H1 (cell line): ENCODE measurements around the gene TTC28. TPM values are rescaled to one million over a fixed set of nuclear protein-coding genes. Genes with fewer than 3 reads are reported as not detected.

Source experiments
- CTCF ChIA-PET: fragments of 300-600 bp; sonication (Branson Sonifier 250); formaldehyde crosslinking; loops from one replicate; lab custom pipeline; 2021; ENCODE audit not compliant: partially characterized antibody; lab: Charles Lee
- POLR2A ChIA-PET: fragments of 300-600 bp; sonication (Branson Sonifier 250); formaldehyde crosslinking; loops from one replicate; lab custom pipeline; 2021; ENCODE audit warnings: inconsistent platforms; ENCODE audit not compliant: partially characterized antibody; lab: Charles Lee
- DNase-seq, 2 experiments: peaks; one replicate each; pipeline versions ENCODE4 v3.0.0 to v3.0.0-alpha.2; 2010 to 2022; ENCODE audit warnings: low spot score in 2 of 2, low read depth in 1 of 2, mixed read lengths in 1 of 2
- FAIRE-seq: peaks from 2 replicates; lab custom pipeline; 2011; peaks lifted over from hg19 to GRCh38; lab: Jason Lieb, UNC
- H2AFZ ChIP-seq: 2 replicates; pipeline ENCODE4 v1.8.1; 2012; ENCODE audit warnings: low read length, inconsistent platforms
- H2AK5ac ChIP-seq: 2 replicates; pipeline ENCODE4 v1.6.1; 2013; ENCODE audit warnings: low read depth, low read length
- H2BK120ac ChIP-seq: replicated peaks from 2 replicates; pipeline ENCODE3; 2013; ENCODE audit warnings: low read depth, low read length, inconsistent platforms
- H2BK12ac ChIP-seq: 2 replicates; pipeline ENCODE4 v1.6.1; 2013; ENCODE audit warnings: low read depth, low read length
- H2BK15ac ChIP-seq: 2 replicates; pipeline ENCODE4 v1.6.1; 2013; ENCODE audit warnings: low read length
- H2BK20ac ChIP-seq: 2 replicates; pipeline ENCODE4 v1.6.1; 2013; ENCODE audit warnings: low read length
- H2BK5ac ChIP-seq: 2 replicates; pipeline ENCODE4 v1.6.1; 2013; ENCODE audit warnings: low read depth, low read length
- H3K14ac ChIP-seq: 2 replicates; pipeline ENCODE4 v1.6.1; 2013; ENCODE audit warnings: inconsistent platforms; ENCODE audit not compliant: insufficient read length
- H3K18ac ChIP-seq: 2 replicates; pipeline ENCODE4 v1.6.1; 2013; ENCODE audit warnings: low read length; ENCODE audit errors: extremely low read depth
- H3K23ac ChIP-seq: 2 replicates; pipeline ENCODE4 v1.6.1; 2013; ENCODE audit warnings: inconsistent platforms; ENCODE audit not compliant: insufficient read length
- H3K23me2 ChIP-seq: 2 replicates; pipeline ENCODE4 v1.6.1; 2013; ENCODE audit warnings: low read depth, low read length
- H3K27ac ChIP-seq: 2 replicates; pipeline ENCODE4 v1.6.1; 2011; ENCODE audit warnings: low read depth, low read length, inconsistent platforms
- H3K27me3 ChIP-seq, 4 experiments: replicated peaks in 1 of 4; 1 replicate in 1 of 4; 2 replicates in 3 of 4; pipeline versions ENCODE4 v1.6.1 to v1.8.1; 2011 to 2013; ENCODE audit warnings: low read length in 3 of 4, mild to moderate bottlenecking in 3 of 4, inconsistent platforms in 2 of 4, mixed read lengths in 2 of 4, moderate library complexity in 1 of 4; ENCODE audit not compliant: control insufficient read depth in 3 of 4, insufficient read depth in 3 of 4; ENCODE audit errors: extremely low read depth in 1 of 4
- H3K36me3 ChIP-seq, 4 experiments: 2 replicates each; pipeline versions ENCODE4 v1.6.1 to v1.8.1; 2011 to 2013; ENCODE audit warnings: mild to moderate bottlenecking in 4 of 4, low read length in 3 of 4, moderate library complexity in 2 of 4, control low read depth in 1 of 4, inconsistent platforms in 1 of 4; ENCODE audit not compliant: insufficient read depth in 4 of 4, control insufficient read depth in 2 of 4
- H3K4ac ChIP-seq: replicated peaks from 2 replicates; pipeline ENCODE3; 2013; ENCODE audit warnings: low read length, low read depth, mixed read lengths, inconsistent platforms; ENCODE audit not compliant: insufficient read length
- H3K4me1 ChIP-seq, 4 experiments: replicated peaks in 1 of 4; 1 replicate in 1 of 4; 2 replicates in 3 of 4; pipeline versions ENCODE4 v1.6.1 to v1.8.1; 2011 to 2013; ENCODE audit warnings: low read length in 3 of 4, inconsistent platforms in 2 of 4, mixed read lengths in 1 of 4; ENCODE audit not compliant: insufficient read depth in 4 of 4, control insufficient read depth in 3 of 4
- H3K4me2 ChIP-seq, 2 experiments: 2 replicates each; pipeline versions ENCODE4 v1.6.1 to v1.8.1; 2011 to 2013; ENCODE audit warnings: low read depth in 2 of 2, low read length in 2 of 2, control low read depth in 1 of 2, inconsistent platforms in 1 of 2, mild to moderate bottlenecking in 1 of 2; ENCODE audit not compliant: insufficient read depth in 1 of 2
- H3K4me3 ChIP-seq, 4 experiments: fragments of 200-600, 300-600 bp in 1 of 4; sonication (generic), shearing (Covaris generic), sonication (Bioruptor Twin) in 1 of 4; 2 replicates each; pipeline versions ENCODE4 v1.5.1 to v1.8.1; 2011 to 2016; ENCODE audit warnings: low read length in 4 of 4, low read depth in 3 of 4, control low read depth in 2 of 4, inconsistent platforms in 2 of 4, mild to moderate bottlenecking in 2 of 4, mixed read lengths in 1 of 4, moderate library complexity in 1 of 4; ENCODE audit not compliant: insufficient read depth in 2 of 4; ENCODE audit errors: extremely low read depth in 1 of 4
- H3K56ac ChIP-seq: replicated peaks from 2 replicates; pipeline ENCODE3; 2013; ENCODE audit warnings: low read depth, mild to moderate bottlenecking, mixed read lengths, low read length, inconsistent platforms; ENCODE audit not compliant: insufficient read length
- H3K79me1 ChIP-seq: 2 replicates; pipeline ENCODE4 v1.6.1; 2013; ENCODE audit warnings: low read depth, low read length, control low read depth
- H3K79me2 ChIP-seq, 2 experiments: 2 replicates each; pipeline versions ENCODE4 v1.6.1 to v1.8.1; 2012 to 2013; ENCODE audit warnings: low read length in 2 of 2, mild to moderate bottlenecking in 2 of 2, inconsistent platforms in 1 of 2; ENCODE audit not compliant: insufficient read depth in 2 of 2, control insufficient read depth in 1 of 2
- H3K9ac ChIP-seq, 4 experiments: replicated peaks in 1 of 4; 1 replicate in 1 of 4; 2 replicates in 3 of 4; pipeline versions ENCODE4 v1.6.1 to v1.8.1; 2011 to 2013; ENCODE audit warnings: low read depth in 3 of 4, low read length in 3 of 4, control low read depth in 2 of 4, mild to moderate bottlenecking in 2 of 4, moderate library complexity in 2 of 4, inconsistent platforms in 1 of 4; ENCODE audit errors: extremely low read depth in 1 of 4
- H3K9me3 ChIP-seq, 2 experiments: 2 replicates each; pipeline versions ENCODE4 v1.6.1 to v1.8.1; 2012 to 2013; ENCODE audit warnings: mild to moderate bottlenecking in 2 of 2, moderate library complexity in 2 of 2, control low read depth in 1 of 2, inconsistent platforms in 1 of 2, low read depth in 1 of 2, low read length in 1 of 2, mixed read lengths in 1 of 2; ENCODE audit not compliant: insufficient read depth in 2 of 2
- H4K20me1 ChIP-seq, 2 experiments: replicated peaks in 1 of 2; 2 replicates each; pipeline versions ENCODE3 to v1.8.1; 2011 to 2013; ENCODE audit warnings: inconsistent platforms in 2 of 2, low read length in 2 of 2, mild to moderate bottlenecking in 1 of 2; ENCODE audit not compliant: insufficient read depth in 2 of 2, control insufficient read depth in 1 of 2
- H4K5ac ChIP-seq: 2 replicates; pipeline ENCODE4 v1.6.1; 2013; ENCODE audit warnings: low read length, low read depth, mixed read lengths, inconsistent platforms; ENCODE audit not compliant: insufficient read length
- H4K8ac ChIP-seq: 2 replicates; pipeline ENCODE4 v1.8.0; 2013; ENCODE audit warnings: mild to moderate bottlenecking, moderate library complexity, low read length, inconsistent platforms; ENCODE audit not compliant: insufficient read depth; ENCODE audit errors: extremely low read depth
- H4K91ac ChIP-seq: replicated peaks from 2 replicates; pipeline ENCODE3; 2013; ENCODE audit warnings: low read length, mixed read lengths, inconsistent platforms; ENCODE audit not compliant: insufficient read length
- HDAC6 ChIP-seq: IDR thresholded peaks from one replicate; pipeline ENCODE4 v1.7.1; 2012; ENCODE audit warnings: low read depth, mild to moderate bottlenecking, inconsistent platforms, low read length, moderate library complexity
- SP4 ChIP-seq: IDR thresholded peaks from 2 replicates; pipeline ENCODE4 v1.6.1; 2012; ENCODE audit warnings: low read length, inconsistent platforms
- WGBS, 2 experiments: shearing (Covaris generic) in 1 of 2; methylation state at CpG; one replicate each; pipeline versions ENCODE4 v1.1.6 to v1.1.7; 2013 to 2015; ENCODE audit warnings: low lambda C conversion rate in 2 of 2, mixed read lengths in 2 of 2, inconsistent platforms in 1 of 2, low coverage in 1 of 2, missing lambda C conversion rate in 1 of 2; ENCODE audit not compliant: insufficient replicate concordance in 2 of 2, insufficient coverage in 1 of 2, insufficient read length in 1 of 2; ENCODE audit errors: extremely low coverage in 1 of 2, missing lambda C conversion rate in 1 of 2; 5-methylcytosine and 5-hydroxymethylcytosine counted together
- polyA plus RNA-seq, 7 experiments: library from polyadenylated mRNA; depleted of rRNA in 3 of 7; stranded (reverse) in 5 of 7; unstranded in 2 of 7; fragments of >200 nt in 5 of 7; fragments of 200-250 nt in 2 of 7; gene quantifications; 1 replicate in 5 of 7; 2 replicates in 1 of 7; 4 replicates in 1 of 7; pipeline versions ENCODE4 v1.2.1 to v1.2.3, GENCODE V29; 2011 to 2013; ENCODE audit warnings: missing spikeins in 2 of 7, mixed read lengths in 2 of 7
- total RNA-seq: library from RNA; stranded (reverse); fragmentation: NEBNext Ultra II Directional; extraction: Animal tissue kit (Norgen Biotek cat#: 25700); gene quantifications from 2 replicates; pipeline ENCODE4 v1.2.1, GENCODE V29; 2021

TTC28 gene
- total and polyA plus RNA-seq, 2 of the 8 experiments (the other 6 are each of a cell fraction or from before 2014, with no cell fraction given), result 2.6 to 12.6 TPM

DNA sequence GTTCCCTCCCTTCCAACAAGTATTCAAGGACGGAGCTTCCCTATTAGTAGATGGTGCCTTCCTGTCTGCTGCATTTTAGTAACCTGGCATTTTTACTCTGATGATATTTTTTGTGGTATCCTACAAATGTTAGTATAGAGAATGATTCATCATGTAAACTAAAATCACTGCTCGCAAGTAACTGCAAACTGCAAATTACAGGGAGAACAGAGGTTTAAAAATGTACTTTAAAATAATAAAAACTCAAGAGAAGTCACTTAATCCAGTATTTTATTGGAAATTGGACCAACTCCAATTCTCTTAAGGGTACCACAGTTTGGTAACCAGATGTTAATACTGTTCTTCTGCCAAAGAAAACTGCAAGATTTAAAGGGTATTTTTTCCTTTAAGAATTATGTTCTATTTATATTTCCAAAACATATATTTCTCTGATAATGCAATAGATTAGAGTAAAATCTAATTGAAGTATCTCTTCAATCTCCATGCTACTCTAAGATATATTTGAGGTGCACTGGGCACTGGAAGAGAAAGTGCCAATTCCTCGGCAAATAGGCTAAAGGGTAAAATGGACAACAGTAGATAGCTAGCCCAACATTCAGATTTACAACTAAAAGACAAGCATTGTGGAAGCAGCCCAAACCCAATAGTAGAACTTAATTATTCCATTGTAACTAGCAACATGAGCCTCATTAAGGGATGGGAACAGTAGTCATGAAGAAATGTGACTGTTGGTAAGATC, 298.0 kb downstream of the TTC28 start:
- H3K79me1 ChIP-seq, result no peaks in the 10 kb centered on the region
- H3K4ac ChIP-seq, result no peak overlapping the region
- no peaks in the 10 kb centered on the region for H3K27me3 ChIP-seq
- no peak overlapping the region for H4K5ac ChIP-seq
- no peak overlapping the region for H2BK5ac ChIP-seq
- H3K9ac ChIP-seq, result no peak overlapping the region
- H4K91ac ChIP-seq, result no peak overlapping the region
- no peak overlapping the region for H3K4me3 ChIP-seq
- H2BK15ac ChIP-seq, result no peak overlapping the region
- H3K23me2 ChIP-seq, result no peaks in the 10 kb centered on the region
- 0 out of 4 replicates have a peak overlapping the region, but pooled peaks of 1 of the 2 experiments have one; percentile 3 for H3K4me2 ChIP-seq
- H3K23ac ChIP-seq, result no peak overlapping the region
- no peak overlapping the region for H3K27ac ChIP-seq
- H3K36me3 ChIP-seq, result no peaks in the 10 kb centered on the region
- H3K18ac ChIP-seq, result no peak overlapping the region
- 83% methylated on average over 3 of the region's 3 CpGs; no CpG with 5 or more reads in 1 of the 2 experiments for WGBS, 2 experiments
- no peak overlapping the region for H2BK20ac ChIP-seq
- H3K56ac ChIP-seq, result no peak overlapping the region
- no peak overlapping the region for H2AK5ac ChIP-seq
- ChIA-PET CTCF (interaction anchor here (1.2 kb wide), 2 partner anchors 58 to 61 kb away, joined by 3 read pairs; no protein-coding TSS in a partner anchor), POLR2A (no interaction called here)
- H2BK12ac ChIP-seq, result no peak overlapping the region
- no peak overlapping the region for H3K14ac ChIP-seq
- no peak overlapping the region for H4K8ac ChIP-seq
- H3K4me1 ChIP-seq, result peaks cover 0 to 2% (median 0%) of the 10 kb centered on the region in 4 experiments; a peak in 2 of 7 replicates
- no peaks in the 10 kb centered on the region for H4K20me1 ChIP-seq
- H2AFZ ChIP-seq, result no peak overlapping the region
- DNase-seq (no peak), FAIRE-seq (no peak)
- TF ChIP-seq HDAC6, result no peak
- TF ChIP-seq SP4, result no peak
- no peaks in the 10 kb centered on the region for H3K79me2 ChIP-seq
- no peaks in the 10 kb centered on the region for H3K9me3 ChIP-seq
- no peak overlapping the region for H2BK120ac ChIP-seq
